DND-41 (cell line): ENCODE measurements around the gene BAK1.

ENCODE experiments used
- ATAC-seq: fragments of 200-7000 bp; cut with Tn5 transposase; 3 replicates; pipeline ENCODE4 v1.9.1; 2021; ENCODE audit warnings: low read depth; ENCODE audit not compliant: insufficient read depth
- DNase-seq: peaks from one replicate; pipeline ENCODE4 v3.0.0-alpha.2; 2020
- H2AFZ ChIP-seq: 2 replicates; pipeline ENCODE4 v1.6.0; 2012; ENCODE audit warnings: low read depth, low read length
- H3K27ac ChIP-seq: 2 replicates; pipeline ENCODE4 v1.5.1; 2012; ENCODE audit warnings: low read length, inconsistent platforms
- H3K27me3 ChIP-seq: fragments of 200-600 bp; sonication (generic); 2 replicates; pipeline ENCODE4 v1.6.0; 2012; ENCODE audit warnings: low read length, mild to moderate bottlenecking, inconsistent platforms; ENCODE audit not compliant: insufficient read depth, poor library complexity
- H3K36me3 ChIP-seq: 2 replicates; pipeline ENCODE4 v1.5.1; 2012; ENCODE audit warnings: low read length, inconsistent platforms; ENCODE audit not compliant: insufficient read depth
- H3K4me1 ChIP-seq: 2 replicates; pipeline ENCODE4 v1.5.1; 2012; ENCODE audit warnings: mild to moderate bottlenecking, low read length; ENCODE audit not compliant: insufficient read depth
- H3K4me2 ChIP-seq: 2 replicates; pipeline ENCODE4 v1.6.0; 2012; ENCODE audit warnings: mild to moderate bottlenecking, moderate library complexity, low read length, inconsistent platforms; ENCODE audit not compliant: insufficient read depth
- H3K4me3 ChIP-seq, 2 experiments: fragments of 200-600 bp in 1 of 2; shearing (Covaris generic) in 1 of 2; 2 replicates each; pipeline ENCODE4 v1.5.1; 2012 to 2016; ENCODE audit warnings: inconsistent platforms in 2 of 2, low read length in 2 of 2, mild to moderate bottlenecking in 2 of 2, low read depth in 1 of 2, moderate library complexity in 1 of 2
- H3K79me2 ChIP-seq: 2 replicates; pipeline ENCODE4 v1.6.0; 2012; ENCODE audit warnings: low read length, inconsistent platforms; ENCODE audit not compliant: insufficient read depth
- H3K9ac ChIP-seq: 2 replicates; pipeline ENCODE4 v1.6.0; 2012; ENCODE audit warnings: low read depth, mild to moderate bottlenecking, inconsistent platforms, low read length, moderate library complexity
- H3K9me3 ChIP-seq: 2 replicates; pipeline ENCODE4 v1.5.1; 2012; ENCODE audit warnings: low read length, moderate library complexity, mild to moderate bottlenecking, inconsistent platforms; ENCODE audit not compliant: insufficient read depth, severe bottlenecking
- H4K20me1 ChIP-seq: 2 replicates; pipeline ENCODE4 v1.6.0; 2012; ENCODE audit warnings: low read length; ENCODE audit not compliant: insufficient read depth
- CTCF ChIP-seq: IDR thresholded peaks from 2 replicates; pipeline ENCODE4 v1.5.1; 2012; ENCODE audit warnings: borderline replicate concordance, low read length, moderate library complexity, mild to moderate bottlenecking; ENCODE audit not compliant: poor library complexity, severe bottlenecking; ENCODE audit errors: extremely low read depth
- EZH2 ChIP-seq: IDR thresholded peaks from 3 replicates; pipeline ENCODE4 v1.6.1; 2012; ENCODE audit warnings: borderline replicate concordance, low read depth, mild to moderate bottlenecking, moderate library complexity, low read length, inconsistent platforms; ENCODE audit not compliant: severe bottlenecking

BAK1 gene

GRCh38 chr6:33577718-33578117 is 2.4 kb downstream of the BAK1 start:
- TF ChIP-seq EZH2 (no peak), CTCF (no peak)
- peaks cover 29% of the 10 kb centered on the region for H3K79me2 ChIP-seq
- no peaks in the 10 kb centered on the region for H3K9me3 ChIP-seq
- peak overlapping the region; percentile 92 for H3K4me2 ChIP-seq
- no peaks in the 10 kb centered on the region for H3K27me3 ChIP-seq
- peak overlapping the region in 1 of 2 experiments; percentile 74; a peak in 2 of 4 replicates for H3K4me3 ChIP-seq
- peaks cover 26% of the 10 kb centered on the region for H3K4me1 ChIP-seq
- ATAC-seq, result no peak
- peak overlapping the region; percentile 64; the same call in 1 of the 2 replicates for H3K9ac ChIP-seq
- H3K36me3 ChIP-seq, result peaks cover 41% of the 10 kb centered on the region
- H4K20me1 ChIP-seq, result peaks cover 10% of the 10 kb centered on the region; the same call in 1 of the 2 replicates
- peak overlapping the region; percentile 71 for H3K27ac ChIP-seq
- no peak overlapping the region for H2AFZ ChIP-seq
- DNase-seq, result no peak

DNA sequence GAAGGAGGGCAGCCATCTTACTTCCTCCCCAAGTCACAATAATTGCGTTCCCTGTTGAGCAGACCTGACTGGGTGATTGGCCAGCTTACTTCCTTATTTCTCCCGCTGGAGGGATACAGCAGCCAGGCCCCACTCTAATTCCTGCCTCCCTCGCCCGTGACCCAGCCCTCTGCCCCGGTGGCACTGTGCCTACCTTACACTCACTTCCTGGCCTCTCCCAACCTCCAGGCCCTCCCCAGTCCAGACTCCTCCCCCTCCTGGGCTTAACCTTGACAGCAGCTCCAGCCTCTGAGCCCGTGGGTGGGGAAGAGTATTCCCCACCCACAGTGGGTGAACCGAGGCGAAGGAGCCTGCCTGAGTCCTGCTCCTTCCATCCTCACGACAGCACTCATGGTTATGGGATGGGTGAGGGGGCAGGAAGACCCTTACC is 3.0 kb downstream of the BAK1 start:
- H3K4me3 ChIP-seq, result 0 out of 4 replicates have a peak overlapping the region, but pooled peaks of 1 of the 2 experiments have one; percentile 74
- no peak for ATAC-seq
- no peak overlapping the region for H3K27ac ChIP-seq
- H3K4me1 ChIP-seq, result peaks cover 32% of the 10 kb centered on the region
- H3K36me3 ChIP-seq, result peaks cover 41% of the 10 kb centered on the region
- TF ChIP-seq EZH2, result no peak
- no peak for TF ChIP-seq CTCF
- DNase-seq, result no peak
- H3K4me2 ChIP-seq, result 0 out of 2 replicates have a peak overlapping the region, but pooled peaks have one; percentile 92
- H4K20me1 ChIP-seq, result peaks cover 10% of the 10 kb centered on the region; the same call in 1 of the 2 replicates
- peak overlapping the region; percentile 64; the same call in 1 of the 2 replicates for H3K9ac ChIP-seq
- no peaks in the 10 kb centered on the region for H3K27me3 ChIP-seq
- no peak overlapping the region for H2AFZ ChIP-seq
- peaks cover 29% of the 10 kb centered on the region for H3K79me2 ChIP-seq
- H3K9me3 ChIP-seq, result no peaks in the 10 kb centered on the region

GRCh38 chr6:33576668-33577067 is 3.4 kb downstream of the BAK1 start:
- H3K9me3 ChIP-seq, result no peaks in the 10 kb centered on the region
- DNase-seq (no peak), ATAC-seq (no peak)
- TF ChIP-seq EZH2, result no peak
- TF ChIP-seq CTCF, result no peak
- peaks cover 10% of the 10 kb centered on the region; the same call in 1 of the 2 replicates for H4K20me1 ChIP-seq
- H3K27ac ChIP-seq, result no peak overlapping the region
- peaks cover 41% of the 10 kb centered on the region for H3K36me3 ChIP-seq
- H3K4me1 ChIP-seq, result peaks cover 36% of the 10 kb centered on the region
- no peak overlapping the region for H3K4me2 ChIP-seq
- H2AFZ ChIP-seq, result no peak overlapping the region
- no peak overlapping the region for H3K9ac ChIP-seq
- H3K4me3 ChIP-seq, result no peak overlapping the region
- no peaks in the 10 kb centered on the region for H3K27me3 ChIP-seq
- peaks cover 29% of the 10 kb centered on the region for H3K79me2 ChIP-seq
